GM20431 (cell line): Measurements from ENCODE around the gene DRD1.
"Not testable (repeated sequence)": the region's sequence is repeated elsewhere in the genome, so short reads cannot be mapped to it uniquely, and the experiment has no call there.

Source experiments
- in situ Hi-C: fragments of 300-500 bp; cut with MseI, MboI; formaldehyde crosslinking; loops from one replicate; pipeline ENCODE4 v1.15.0; 2020; ENCODE audit warnings: low sequenced_read_pairs; ENCODE audit not compliant: unreplicated experiment

The DRD1 gene

DNA sequence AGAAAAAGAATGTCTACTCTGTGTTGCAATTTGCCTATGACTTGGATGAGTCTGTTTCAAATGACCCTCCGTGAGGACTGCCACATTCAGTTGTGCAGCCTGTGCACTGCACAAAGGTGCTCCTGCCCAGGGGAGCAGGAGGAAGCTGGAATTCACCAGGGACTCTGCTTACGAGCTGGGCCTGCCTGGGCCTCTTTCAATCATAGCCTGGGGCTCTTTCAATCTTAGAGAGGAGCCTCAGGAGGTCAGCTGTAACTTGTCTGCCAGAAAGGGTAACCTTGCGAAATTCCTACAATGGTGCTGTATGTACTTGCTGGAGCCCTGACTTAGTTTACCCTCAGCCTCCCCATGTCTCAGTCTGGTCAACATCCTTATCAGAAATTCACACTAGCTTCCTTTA lies 25.9 kb upstream of the DRD1 start:
- in situ Hi-C loops, result no loop called here

GRCh38 chr5:175468892-175469291 lies 24.9 kb upstream of the DRD1 start:
- in situ Hi-C loops, result no loop called here

GRCh38 chr5:175467983-175468690 lies 24.2 kb upstream of the DRD1 start:
- in situ Hi-C loops, result no loop called here

DNA sequence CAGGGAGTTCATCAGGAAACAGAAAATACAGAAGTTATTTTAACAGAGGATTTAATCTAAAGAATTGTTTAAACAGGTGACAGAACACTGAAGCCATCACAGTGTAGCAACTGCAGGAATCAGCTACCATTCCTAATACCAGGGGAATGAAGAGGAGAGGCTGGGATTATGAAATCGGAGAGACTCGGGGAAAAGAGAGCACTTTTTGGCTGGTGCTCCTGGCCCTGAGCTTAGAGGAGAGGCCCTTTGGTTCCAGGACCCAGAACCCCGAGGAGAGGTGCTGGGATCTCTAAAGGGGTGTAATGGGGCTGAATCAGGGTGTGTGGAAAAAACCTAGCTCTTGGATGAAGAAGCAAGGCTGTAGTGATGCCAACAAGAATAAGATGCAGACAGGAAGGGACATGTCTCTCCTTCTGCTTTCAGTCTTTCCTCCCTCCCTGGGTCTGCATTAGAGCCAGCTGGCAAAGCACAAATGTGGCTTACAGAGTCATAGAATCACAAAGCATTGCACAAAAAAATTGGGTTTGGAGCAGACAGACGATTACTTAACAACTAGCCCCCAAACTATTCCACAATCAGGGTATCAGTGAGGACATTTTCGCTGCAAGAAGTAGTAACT lies 22.8 kb upstream of the DRD1 start:
- in situ Hi-C loops, result no loop called here

GRCh38 chr5:175465282-175465681 lies 21.3 kb upstream of the DRD1 start:
- in situ Hi-C loops, result no loop called here

DNA sequence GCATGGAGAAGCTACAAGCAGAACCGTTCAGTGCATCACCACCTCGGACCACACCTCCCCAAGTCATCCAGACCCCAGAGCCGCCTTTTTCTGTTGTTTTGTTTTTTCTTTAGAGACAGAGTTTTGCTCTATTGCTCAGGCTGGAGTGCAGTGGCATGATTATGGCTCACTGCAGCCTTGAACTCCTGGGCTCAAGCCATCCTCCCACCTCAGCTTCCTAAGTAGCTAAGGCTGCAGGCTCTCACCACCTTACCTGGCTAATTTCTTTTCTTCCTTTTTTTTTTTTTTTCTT lies 20.9 kb upstream of the DRD1 start:
- in situ Hi-C loops, result no loop called here

GRCh38 chr5:175464074-175464941 lies 20.3 kb upstream of the DRD1 start:
- in situ Hi-C loops, result no loop called here

DNA sequence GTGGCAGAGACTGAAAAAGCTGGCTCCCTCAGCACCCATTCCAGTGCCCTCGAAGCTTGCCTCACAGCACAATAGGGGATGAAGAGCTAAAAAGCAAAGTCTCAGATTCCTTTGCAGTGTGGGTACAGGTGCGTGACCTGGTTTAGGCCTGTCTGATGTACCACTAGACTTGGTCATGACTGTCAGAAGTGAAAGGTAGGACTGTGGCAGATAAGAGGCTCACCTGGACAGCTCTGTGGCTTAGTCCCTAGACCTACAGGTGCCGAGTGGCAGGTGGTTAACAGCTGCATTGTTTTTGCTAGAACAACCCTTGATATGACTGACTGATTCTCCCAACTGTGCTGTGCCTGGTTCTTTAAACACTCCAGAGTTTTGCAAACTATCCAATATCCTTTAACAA lies 19.7 kb upstream of the DRD1 start:
- in situ Hi-C loops, result no loop called here

- in situ Hi-C loops, result no loop called here
Measured at GRCh38 chr5:175461370-175461769, 17.4 kb upstream of the DRD1 start.

DNA sequence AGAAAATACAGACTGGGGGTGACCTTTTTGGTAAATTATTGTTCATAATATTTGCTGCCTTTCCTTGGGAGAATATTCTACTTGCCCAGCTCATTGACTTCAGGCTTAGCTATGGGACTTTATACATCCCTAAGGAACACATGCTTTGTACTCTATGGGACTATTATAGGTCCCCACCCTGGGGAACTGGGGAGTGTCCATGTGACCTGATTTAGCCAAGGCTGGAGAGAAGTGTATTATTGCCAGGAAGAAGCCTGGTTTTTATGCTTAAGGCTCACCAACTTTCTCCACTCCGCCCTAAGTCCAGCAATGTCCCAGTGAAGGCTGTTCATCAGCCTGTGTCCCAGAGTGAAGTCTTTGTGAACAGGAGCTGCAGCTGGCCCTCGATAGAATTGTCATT lies 16.6 kb upstream of the DRD1 start:
- in situ Hi-C loops, result no loop called here

GRCh38 chr5:175460126-175460525 lies 16.1 kb upstream of the DRD1 start:
- in situ Hi-C loops, result no loop called here

GRCh38 chr5:175457466-175457865 lies 13.5 kb upstream of the DRD1 start:
- in situ Hi-C loops, result no loop called here

GRCh38 chr5:175456105-175456742 lies 12.2 kb upstream of the DRD1 start:
- in situ Hi-C loops, result no loop called here

- in situ Hi-C loops, result not testable (repeated sequence)
Measured at GRCh38 chr5:175454338-175454737, 10.4 kb upstream of the DRD1 start.

DNA sequence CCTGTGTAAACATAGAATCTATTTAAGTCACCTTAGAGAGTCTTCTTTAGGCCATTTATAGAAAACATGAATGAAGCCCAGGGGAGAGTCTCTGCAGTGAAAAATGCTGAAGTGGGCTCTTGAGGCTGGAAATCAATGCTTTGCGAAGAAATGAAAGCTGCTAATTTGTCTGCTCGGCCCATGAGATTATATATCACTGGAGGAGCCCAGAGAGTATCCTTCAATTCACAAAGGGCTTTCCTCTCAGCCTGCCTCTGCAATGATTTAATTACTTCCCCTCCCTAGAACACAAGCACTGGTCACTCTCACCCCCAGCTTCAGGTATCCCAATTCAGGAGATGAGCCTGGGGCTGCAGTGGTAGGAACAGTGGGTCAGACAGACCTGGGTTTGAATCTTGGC lies 8.2 kb upstream of the DRD1 start:
- in situ Hi-C loops, result no loop called here

DNA sequence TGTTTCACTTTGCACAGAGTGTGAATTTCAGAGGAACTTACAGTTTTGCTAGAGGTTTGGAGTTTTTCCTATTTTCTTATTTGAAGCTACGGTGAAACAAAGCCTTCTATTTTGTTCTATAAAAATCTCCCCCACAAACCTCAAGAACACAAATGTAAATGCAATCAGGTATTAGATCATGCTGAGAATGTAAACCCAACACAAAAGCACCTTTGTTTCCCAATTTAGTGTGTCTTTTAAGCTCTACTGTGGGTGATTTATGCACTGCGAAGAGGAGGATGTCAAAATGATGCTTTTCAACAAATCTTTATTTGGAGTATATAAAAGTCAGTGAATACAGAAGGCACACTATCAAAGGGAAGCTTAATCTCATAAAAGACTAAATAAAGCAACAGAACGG lies 4.3 kb upstream of the DRD1 start:
- in situ Hi-C loops, result loop anchor here (10.0 kb wide), 1 partner anchor 493 kb away; no protein-coding TSS in a partner anchor

GRCh38 chr5:175447571-175447970 lies 3.6 kb upstream of the DRD1 start:
- in situ Hi-C loops, result loop anchor here (10.0 kb wide), 1 partner anchor 493 kb away; no protein-coding TSS in a partner anchor

DNA sequence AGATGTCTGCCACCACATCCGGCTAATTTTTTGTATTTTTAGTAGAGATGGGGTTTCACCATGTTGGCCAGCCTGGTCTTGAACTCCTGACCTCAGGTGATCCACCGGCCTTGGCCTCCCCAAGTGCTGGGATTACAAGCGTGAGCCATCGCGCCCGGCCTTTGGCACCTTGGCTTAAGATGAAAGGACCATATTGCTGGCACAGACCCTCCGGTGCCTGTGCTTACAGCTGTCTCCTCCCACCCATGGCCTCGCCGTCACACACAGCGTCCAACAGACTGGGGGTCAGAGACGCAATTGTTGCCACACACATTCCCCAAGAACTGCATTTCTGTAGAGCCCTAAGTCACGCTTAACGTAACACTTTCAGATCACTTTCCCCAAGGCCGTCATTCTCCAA lies 2.4 kb upstream of the DRD1 start:
- in situ Hi-C loops, result loop anchor here (10.0 kb wide), 1 partner anchor 492 kb away; no protein-coding TSS in a partner anchor

DNA sequence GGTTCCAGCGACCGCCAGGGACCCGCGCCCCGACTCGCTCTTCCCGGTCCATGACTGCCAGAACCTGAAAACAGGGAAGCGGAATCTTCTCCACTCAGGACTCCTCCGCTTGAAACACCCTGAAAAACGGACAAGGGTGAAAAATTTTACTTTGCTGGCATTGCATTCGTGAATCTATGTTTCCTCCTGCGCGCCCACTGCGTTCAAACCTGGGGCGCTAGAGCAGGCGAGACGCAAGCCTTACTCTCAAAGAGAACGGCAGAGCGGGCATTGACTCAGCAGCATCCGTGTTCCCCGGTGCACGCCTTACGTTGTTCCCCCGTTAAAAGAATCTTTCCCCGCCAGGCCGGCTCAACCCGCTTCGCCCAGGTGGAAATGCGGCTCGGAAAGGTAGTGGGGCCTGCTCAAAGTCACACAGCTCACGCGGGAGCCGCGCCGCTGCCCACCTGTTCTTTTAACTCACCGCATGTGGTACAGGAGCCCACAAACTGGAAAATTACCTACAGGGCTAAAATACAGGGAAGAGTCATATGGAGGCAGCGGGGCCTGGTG lies 999 bp upstream of the DRD1 start:
- in situ Hi-C loops, result loop anchor here (10.0 kb wide), 1 partner anchor 490 kb away; no protein-coding TSS in a partner anchor

- in situ Hi-C loops, result loop anchor here (10.0 kb wide), 1 partner anchor 489 kb away; no protein-coding TSS in a partner anchor
Measured at GRCh38 chr5:175443514-175444059, 395 bp downstream of the DRD1 start.
